Bronchus fibroblast of lung (primary cell): ENCODE data around the gene CREB3L1. TPM values are rescaled to one million over a fixed set of nuclear protein-coding genes. Genes with fewer than 3 reads are reported as not detected.

ENCODE experiments used
- total RNA-seq: library from RNA; depleted of rRNA; stranded (reverse); fragments of >200 nt; gene quantifications from 2 replicates; pipeline ENCODE4 v1.2.3, GENCODE V29; 2015

Gene CREB3L1, protein sequence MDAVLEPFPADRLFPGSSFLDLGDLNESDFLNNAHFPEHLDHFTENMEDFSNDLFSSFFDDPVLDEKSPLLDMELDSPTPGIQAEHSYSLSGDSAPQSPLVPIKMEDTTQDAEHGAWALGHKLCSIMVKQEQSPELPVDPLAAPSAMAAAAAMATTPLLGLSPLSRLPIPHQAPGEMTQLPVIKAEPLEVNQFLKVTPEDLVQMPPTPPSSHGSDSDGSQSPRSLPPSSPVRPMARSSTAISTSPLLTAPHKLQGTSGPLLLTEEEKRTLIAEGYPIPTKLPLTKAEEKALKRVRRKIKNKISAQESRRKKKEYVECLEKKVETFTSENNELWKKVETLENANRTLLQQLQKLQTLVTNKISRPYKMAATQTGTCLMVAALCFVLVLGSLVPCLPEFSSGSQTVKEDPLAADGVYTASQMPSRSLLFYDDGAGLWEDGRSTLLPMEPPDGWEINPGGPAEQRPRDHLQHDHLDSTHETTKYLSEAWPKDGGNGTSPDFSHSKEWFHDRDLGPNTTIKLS
- total RNA-seq: 34.6 and 37.0 TPM in 2 replicates

DNA sequence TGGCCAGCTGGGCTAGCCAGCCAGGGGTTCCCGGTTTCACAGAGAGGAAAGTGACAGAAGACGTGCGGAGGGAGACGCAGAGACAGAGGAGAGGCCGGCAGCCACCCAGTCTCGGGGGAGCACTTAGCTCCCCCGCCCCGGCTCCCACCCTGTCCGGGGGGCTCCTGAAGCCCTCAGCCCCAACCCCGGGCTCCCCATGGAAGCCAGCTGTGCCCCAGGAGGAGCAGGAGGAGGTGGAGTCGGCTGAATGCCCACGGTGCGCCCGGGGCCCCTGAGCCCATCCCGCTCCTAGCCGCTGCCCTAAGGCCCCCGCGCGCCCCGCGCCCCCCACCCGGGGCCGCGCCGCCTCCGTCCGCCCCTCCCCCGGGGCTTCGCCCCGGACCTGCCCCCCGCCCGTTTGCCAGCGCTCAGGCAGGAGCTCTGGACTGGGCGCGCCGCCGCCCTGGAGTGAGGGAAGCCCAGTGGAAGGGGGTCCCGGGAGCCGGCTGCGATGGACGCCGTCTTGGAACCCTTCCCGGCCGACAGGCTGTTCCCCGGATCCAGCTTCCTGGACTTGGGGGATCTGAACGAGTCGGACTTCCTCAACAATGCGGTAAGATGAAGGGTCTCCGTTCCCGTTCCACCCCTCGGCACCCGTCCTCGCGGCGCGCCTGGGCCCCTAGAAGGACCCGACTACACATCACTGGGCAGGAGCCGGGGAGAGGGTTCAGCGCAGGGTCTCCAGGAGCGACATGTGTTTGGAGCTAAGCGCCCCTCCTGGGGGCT, at the start of gene CREB3L1:
Gene CREB3L1 (plus strand): TSS at position 41 of the 765 bp plus-strand sequence. CDS start 450 bp downstream, at position 491.

DNA sequence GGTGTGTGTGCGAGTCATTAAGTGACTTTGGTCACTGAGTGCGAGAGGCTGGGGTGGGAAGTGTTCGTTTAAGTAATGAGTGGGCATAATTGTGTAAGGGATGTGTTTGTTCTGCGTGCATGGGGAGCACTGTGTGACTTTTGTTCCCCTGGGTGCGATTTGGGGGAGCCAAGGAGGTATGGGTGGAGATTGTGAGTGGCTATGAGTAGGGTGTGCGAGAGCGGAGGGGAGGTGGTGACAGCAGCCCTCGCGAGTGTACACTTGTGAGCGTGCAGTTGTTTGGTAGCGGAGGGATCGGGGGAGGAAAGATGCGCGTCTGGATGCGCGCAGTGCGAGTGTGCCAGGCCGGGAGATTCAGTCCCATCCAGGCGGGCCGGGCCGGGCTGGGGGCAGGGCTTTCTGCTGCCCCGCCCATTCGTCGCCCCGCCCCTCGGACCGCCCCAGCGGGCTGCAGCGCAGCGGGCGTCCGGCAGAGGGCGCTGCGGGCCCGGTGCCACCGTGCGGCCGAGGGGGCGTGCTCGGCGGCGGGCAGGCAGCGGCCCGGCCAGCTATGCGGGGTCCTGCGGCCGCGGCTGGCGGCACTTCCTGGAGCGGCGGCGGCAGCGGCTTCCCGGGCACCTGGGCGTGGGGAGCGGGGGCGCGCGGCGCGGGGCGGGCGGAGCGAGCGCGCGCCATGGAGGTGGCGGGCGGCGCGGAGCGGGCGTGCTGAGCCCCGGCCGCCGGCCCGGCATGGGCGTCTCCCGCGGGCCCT, 69.6 kb downstream of the CREB3L1 start, which contains the start of gene DGKZ:
Gene DGKZ (plus strand): TSS at position 578 of the 751 bp plus-strand sequence. CDS start 197 bp downstream, outside the sequence.

Other genes starting within 250 kb of the CREB3L1 start
- 7.4 and 15.3 TPM in 2 replicates for gene PHF21A, start 156.2 kb upstream of the CREB3L1 start, total RNA-seq
- 63.8 and 75.5 TPM in 2 replicates for gene DGKZ, start 69.8 kb downstream of the CREB3L1 start, total RNA-seq
- gene MDK, start 104.0 kb downstream of the CREB3L1 start, total RNA-seq: 483 and 519 TPM in 2 replicates
- gene CHRM4, start 114.1 kb downstream of the CREB3L1 start, total RNA-seq: under 0.01 TPM in 1 of 2 replicates, not detected in the other